PC-3 (cell line): ENCODE measurements around the gene ACYP2. TPM values are rescaled to one million over a fixed set of nuclear protein-coding genes. Genes with fewer than 3 reads are reported as not detected.

Experiments
- ATAC-seq: fragments of 200-7000 bp; cut with Tn5 transposase; 2 replicates; pipeline ENCODE4 v1.9.1; 2020; ENCODE audit warnings: mild to moderate bottlenecking, moderate library complexity
- BruUV-seq: library from RNA; stranded (reverse); fragments of 400-500 nt; replicated peaks from 2 replicates; lab custom pipeline; 2021; lab: Mats Ljungman, UMichigan
- CTCF ChIA-PET: fragments of 300-600 bp; sonication (Branson Sonifier 250); formaldehyde crosslinking; loops from one replicate; lab custom pipeline; 2022; ENCODE audit warnings: antibody characterized with exemption; lab: Charles Lee
- POLR2A ChIA-PET: fragments of 300-600 bp; sonication (Branson Sonifier 250); formaldehyde crosslinking; loops from one replicate; lab custom pipeline; 2022; ENCODE audit warnings: antibody characterized with exemption; ENCODE audit not compliant: unreplicated experiment; lab: Charles Lee
- DNase-seq: peaks from one replicate; pipeline ENCODE4 v3.0.0-alpha.2; 2015
- H2AFZ ChIP-seq: fragments of 300-600 bp; sonication (generic); 2 replicates; pipeline ENCODE4 v1.6.0; 2016; ENCODE audit warnings: antibody characterized with exemption, low read length
- H3F3A ChIP-seq: fragments of 300-600 bp; sonication (generic); one replicate; pipeline ENCODE4 v1.6.0; 2017; ENCODE audit warnings: antibody characterized with exemption, low read length, control low read depth, mild to moderate bottlenecking; ENCODE audit not compliant: unreplicated experiment
- H3K27ac ChIP-seq: fragments of 300-600 bp; sonication (generic); 2 replicates; pipeline ENCODE4 v1.5.1; 2016; ENCODE audit warnings: mild to moderate bottlenecking, low read length
- H3K27me3 ChIP-seq: fragments of 300-600 bp; sonication (generic); 2 replicates; pipeline ENCODE4 v1.6.1; 2016; ENCODE audit warnings: low read length, mixed read lengths
- H3K36me3 ChIP-seq: fragments of 300-600 bp; sonication (generic); 2 replicates; pipeline ENCODE4 v1.6.1; 2016; ENCODE audit warnings: low read depth, mixed run types, low read length, mixed read lengths
- H3K4me1 ChIP-seq: fragments of 300-600 bp; sonication (generic); 2 replicates; pipeline ENCODE4 v1.5.1; 2016; ENCODE audit warnings: low read length; ENCODE audit not compliant: insufficient read depth
- H3K4me2 ChIP-seq: fragments of 300-600 bp; sonication (generic); 2 replicates; pipeline ENCODE4 v1.6.0; 2016; ENCODE audit warnings: low read length
- H3K4me3 ChIP-seq: fragments of 300-600 bp; sonication (generic); 2 replicates; pipeline ENCODE4 v1.5.1; 2016; ENCODE audit warnings: mild to moderate bottlenecking, low read length, mixed read lengths
- H3K79me2 ChIP-seq: fragments of 300-600 bp; sonication (generic); 2 replicates; pipeline ENCODE4 v1.6.1; 2017; ENCODE audit warnings: low read length, mixed read lengths
- H3K9ac ChIP-seq: fragments of 300-600 bp; sonication (generic); 2 replicates; pipeline ENCODE4 v1.6.0; 2016; ENCODE audit warnings: mild to moderate bottlenecking, low read length
- H3K9me2 ChIP-seq: fragments of 300-600 bp; sonication (generic); replicated peaks from 2 replicates; pipeline ENCODE4 v1.6.1; 2016; ENCODE audit warnings: mixed run types, low read length, mixed read lengths
- H3K9me3 ChIP-seq: fragments of 300-600 bp; sonication (generic); 2 replicates; pipeline ENCODE4 v1.6.1; 2016; ENCODE audit warnings: low read length, mixed read lengths
- H4K20me1 ChIP-seq: fragments of 300-600 bp; sonication (generic); 2 replicates; pipeline ENCODE4 v1.6.1; 2016; ENCODE audit warnings: low read length, mixed read lengths
- EZH2 ChIP-seq: fragments of 300-600 bp; sonication (generic); IDR thresholded peaks from one replicate; pipeline ENCODE4 v1.6.1; 2017; ENCODE audit warnings: antibody characterized with exemption, mild to moderate bottlenecking, low read length; ENCODE audit not compliant: unreplicated experiment
- EZH2phosphoT487 ChIP-seq: fragments of 300-600 bp; sonication (generic); IDR thresholded peaks from 2 replicates; pipeline ENCODE4 v1.6.1; 2018; ENCODE audit warnings: mild to moderate bottlenecking, antibody characterized with exemption, low read length, borderline replicate concordance
- intact Hi-C: fragments of 100-400 bp; cut with micrococcal nuclease; formaldehyde crosslinking; loops from 2 replicates; pipeline ENCODE4 v1.9.0; 2023
- total RNA-seq: library from RNA; depleted of rRNA; stranded (reverse); fragments of >200 nt; gene quantifications from 2 replicates; pipeline ENCODE4 v1.2.3, GENCODE V29; 2014
- TF ChIP-seq, protein P1 (sequence below): fragments of 300-600 bp; sonication (generic); conservative IDR thresholded peaks from 2 replicates; pipeline ENCODE4 v1.5.1; 2017; ENCODE audit warnings: antibody characterized with exemption, low read depth, mild to moderate bottlenecking, low read length

The ACYP2 gene
- total RNA-seq, 1 experiment from 2014 or later: 8.3 TPM

GRCh38 chr2:54332386-54332785 is 217.0 kb downstream of the ACYP2 start:
- BruUV-seq: no TSS peak
- Histone ChIP-seq H3F3A (no peaks in the 10 kb centered on the region), H4K20me1 (no peaks in the 10 kb centered on the region), H2AFZ (no peak overlapping the region), H3K4me1 (peaks cover 18% of the 10 kb centered on the region), H3K4me2 (no peak overlapping the region), H3K27me3 (peaks cover 5% of the 10 kb centered on the region; the same call in 1 of the 2 replicates), H3K9me2 (no peaks in the 10 kb centered on the region), H3K9ac (no peak overlapping the region), H3K4me3 (no peak overlapping the region), H3K27ac (no peak overlapping the region), H3K36me3 (no peaks in the 10 kb centered on the region), H3K79me2 (no peaks in the 10 kb centered on the region), H3K9me3 (no peaks in the 10 kb centered on the region)
- intact Hi-C loops: loop anchor here (5.0 kb wide), 1 partner anchor 215 kb away; the partner anchor contains the start of gene ACYP2
- ChIA-PET POLR2A (interaction anchor here (0.6 kb wide), 1 partner anchor 199 kb away, joined by 3 read pairs; no protein-coding TSS in a partner anchor), CTCF (no interaction called here)
- TF ChIP-seq EZH2 (no peak), EZH2phosphoT487 (no peak)
- TF ChIP-seq, protein P1, sequence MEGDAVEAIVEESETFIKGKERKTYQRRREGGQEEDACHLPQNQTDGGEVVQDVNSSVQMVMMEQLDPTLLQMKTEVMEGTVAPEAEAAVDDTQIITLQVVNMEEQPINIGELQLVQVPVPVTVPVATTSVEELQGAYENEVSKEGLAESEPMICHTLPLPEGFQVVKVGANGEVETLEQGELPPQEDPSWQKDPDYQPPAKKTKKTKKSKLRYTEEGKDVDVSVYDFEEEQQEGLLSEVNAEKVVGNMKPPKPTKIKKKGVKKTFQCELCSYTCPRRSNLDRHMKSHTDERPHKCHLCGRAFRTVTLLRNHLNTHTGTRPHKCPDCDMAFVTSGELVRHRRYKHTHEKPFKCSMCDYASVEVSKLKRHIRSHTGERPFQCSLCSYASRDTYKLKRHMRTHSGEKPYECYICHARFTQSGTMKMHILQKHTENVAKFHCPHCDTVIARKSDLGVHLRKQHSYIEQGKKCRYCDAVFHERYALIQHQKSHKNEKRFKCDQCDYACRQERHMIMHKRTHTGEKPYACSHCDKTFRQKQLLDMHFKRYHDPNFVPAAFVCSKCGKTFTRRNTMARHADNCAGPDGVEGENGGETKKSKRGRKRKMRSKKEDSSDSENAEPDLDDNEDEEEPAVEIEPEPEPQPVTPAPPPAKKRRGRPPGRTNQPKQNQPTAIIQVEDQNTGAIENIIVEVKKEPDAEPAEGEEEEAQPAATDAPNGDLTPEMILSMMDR: no peak
- no peak for ATAC-seq
- DNase-seq: no peak

DNA sequence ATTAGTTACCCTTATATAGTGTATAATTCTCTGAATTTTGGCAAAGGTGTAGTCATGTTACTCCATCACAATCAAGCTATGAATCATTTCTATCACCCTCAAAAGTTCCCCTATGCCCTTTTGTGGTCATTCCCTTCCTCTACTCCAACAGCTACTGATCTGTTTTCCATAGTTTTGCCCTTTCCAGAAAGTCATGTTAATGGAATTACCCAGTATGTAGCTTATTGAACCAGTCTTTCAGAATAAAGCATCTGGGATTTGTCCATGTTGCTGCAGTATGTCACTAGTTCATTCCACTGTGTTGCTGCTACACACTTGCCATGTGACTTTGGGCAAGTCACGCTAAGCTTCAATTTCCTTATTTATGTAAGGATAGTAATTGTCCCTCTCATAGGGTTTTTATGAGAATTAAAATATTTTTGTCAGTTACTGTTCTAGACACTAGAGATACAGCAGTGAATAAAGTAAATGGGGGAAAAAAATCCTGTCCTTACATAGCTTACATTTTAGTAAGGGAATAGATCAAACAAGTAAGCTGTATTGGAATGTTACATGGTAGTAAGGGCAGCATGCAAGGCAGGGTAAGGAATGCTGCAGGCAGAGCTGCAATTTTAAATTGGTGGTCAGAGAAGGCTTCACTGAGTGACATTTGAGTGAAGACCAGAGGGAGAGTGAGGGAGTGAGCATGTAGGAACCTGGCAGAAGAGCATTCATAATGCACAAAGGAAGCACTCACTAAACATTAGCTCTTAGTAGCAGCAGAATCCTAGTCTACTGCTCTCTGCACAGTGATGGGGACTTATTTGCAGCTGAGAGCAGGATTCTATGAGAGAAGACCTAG is 220.9 kb downstream of the ACYP2 start:
- intact Hi-C loops: no loop called here
- H2AFZ ChIP-seq: no peak overlapping the region
- DNase-seq (no peak), ATAC-seq (no peak)
- POLR2A ChIA-PET: no interaction called here
- CTCF ChIA-PET: interaction anchor here (0.9 kb wide), 1 partner anchor 229 kb away, joined by 3 read pairs; no protein-coding TSS in a partner anchor
- H3K79me2 ChIP-seq: no peaks in the 10 kb centered on the region
- no peak overlapping the region for H3K9ac ChIP-seq
- H3K4me2 ChIP-seq: no peak overlapping the region
- H3K9me3 ChIP-seq: no peaks in the 10 kb centered on the region
- no peaks in the 10 kb centered on the region for H3K4me1 ChIP-seq
- no peak overlapping the region for H3K27ac ChIP-seq
- TF ChIP-seq EZH2phosphoT487 (no peak), EZH2 (no peak)
- TF ChIP-seq, protein P1: no peak
- no peak overlapping the region for H3K4me3 ChIP-seq
- no peaks in the 10 kb centered on the region for H3K9me2 ChIP-seq
- peaks cover 5% of the 10 kb centered on the region; the same call in 1 of the 2 replicates for H3K27me3 ChIP-seq
- H3F3A ChIP-seq: no peaks in the 10 kb centered on the region
- BruUV-seq: no TSS peak
- no peaks in the 10 kb centered on the region for H3K36me3 ChIP-seq
- no peaks in the 10 kb centered on the region for H4K20me1 ChIP-seq

DNA sequence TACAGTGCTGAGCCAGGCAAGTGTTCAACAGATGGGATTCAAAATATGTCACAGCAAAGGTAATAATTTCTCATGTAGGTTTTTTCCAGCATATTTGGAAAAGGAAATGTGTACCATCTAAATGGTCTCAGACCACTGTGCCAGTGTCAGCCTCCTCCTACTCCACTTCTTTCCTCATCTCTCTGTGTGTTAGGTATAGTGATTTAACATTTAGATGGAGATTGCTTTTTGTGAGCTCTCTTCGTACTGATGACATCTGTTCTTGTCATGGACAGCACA is 221.5 kb downstream of the ACYP2 start:
- no peak overlapping the region for H2AFZ ChIP-seq
- CTCF ChIA-PET: interaction anchor here (0.9 kb wide), 1 partner anchor 230 kb away, joined by 3 read pairs; no protein-coding TSS in a partner anchor

More for the DNA sequence above, 221.5 kb downstream of the ACYP2 start:
- H3K36me3 ChIP-seq: no peaks in the 10 kb centered on the region
- H4K20me1 ChIP-seq: no peaks in the 10 kb centered on the region
- TF ChIP-seq, protein P1: no peak
- TF ChIP-seq EZH2phosphoT487 (no peak), EZH2 (no peak)
- H3K9me3 ChIP-seq: no peaks in the 10 kb centered on the region
- BruUV-seq: no TSS peak
- peaks cover 5% of the 10 kb centered on the region; the same call in 1 of the 2 replicates for H3K27me3 ChIP-seq
- H3K79me2 ChIP-seq: no peaks in the 10 kb centered on the region
- H3K4me2 ChIP-seq: no peak overlapping the region
- no peak overlapping the region for H3K4me3 ChIP-seq
- no peaks in the 10 kb centered on the region for H3K9me2 ChIP-seq
- no peak overlapping the region for H3K27ac ChIP-seq
- POLR2A ChIA-PET: interaction anchor here (0.7 kb wide), 1 partner anchor 77 kb away, joined by 3 read pairs; no protein-coding TSS in a partner anchor
- H3F3A ChIP-seq: no peaks in the 10 kb centered on the region
- DNase-seq: no peak
- no peak overlapping the region for H3K9ac ChIP-seq
- intact Hi-C loops: no loop called here
- ATAC-seq: no peak
- H3K4me1 ChIP-seq: no peaks in the 10 kb centered on the region
